Effector memory CD4-positive, alpha-beta T cell (primary cell): ENCODE data around the gene BORCS5.

ENCODE experiments used
- DNase-seq, 3 donors: peaks; one replicate each; pipeline ENCODE4 v3.0.0-alpha.2; 2020
- H3K27ac ChIP-seq: 2 replicates; pipeline ENCODE4 v1.7.0; 2013; ENCODE audit warnings: mild to moderate bottlenecking, low read length, moderate library complexity; ENCODE audit not compliant: insufficient read depth, poor library complexity, severe bottlenecking
- H3K27me3 ChIP-seq: replicated peaks from 2 replicates; pipeline ENCODE4 v1.7.0; 2013; ENCODE audit warnings: mild to moderate bottlenecking, low read length; ENCODE audit not compliant: insufficient read depth, control insufficient read depth, poor library complexity, severe bottlenecking
- H3K36me3 ChIP-seq: 2 replicates; pipeline ENCODE4 v1.7.0; 2013; ENCODE audit warnings: mild to moderate bottlenecking, low read length, moderate library complexity; ENCODE audit not compliant: control insufficient read depth, insufficient read depth
- H3K4me1 ChIP-seq: 2 replicates; pipeline ENCODE4 v1.7.0; 2013; ENCODE audit warnings: low read length, mild to moderate bottlenecking; ENCODE audit not compliant: control insufficient read depth, insufficient read depth, poor library complexity, severe bottlenecking
- H3K4me3 ChIP-seq: 2 replicates; pipeline ENCODE4 v1.7.0; 2013; ENCODE audit warnings: low read length, low read depth, mild to moderate bottlenecking; ENCODE audit not compliant: insufficient read depth, poor library complexity, severe bottlenecking
- H3K9me3 ChIP-seq: 2 replicates; pipeline ENCODE4 v1.7.0; 2013; ENCODE audit warnings: mild to moderate bottlenecking, low read length, moderate library complexity; ENCODE audit not compliant: control insufficient read depth

The BORCS5 gene

GRCh38 chr12:12428961-12429657 lies 72.2 kb downstream of the BORCS5 start:
- no peak for DNase-seq
- no peak overlapping the region for H3K4me3 ChIP-seq
- H3K27ac ChIP-seq, result no peak overlapping the region
- H3K27me3 ChIP-seq, result no peaks in the 10 kb centered on the region
- no peaks in the 10 kb centered on the region for H3K36me3 ChIP-seq
- no peaks in the 10 kb centered on the region for H3K9me3 ChIP-seq
- peaks cover 11% of the 10 kb centered on the region for H3K4me1 ChIP-seq

GRCh38 chr12:12432364-12432763 lies 75.5 kb downstream of the BORCS5 start:
- DNase-seq, result no peak
- no peak overlapping the region for H3K27ac ChIP-seq

GRCh38 chr12:12433203-12433731 lies 76.4 kb downstream of the BORCS5 start:
- no peak overlapping the region for H3K4me3 ChIP-seq
- H3K27me3 ChIP-seq, result no peaks in the 10 kb centered on the region
- peaks cover 11% of the 10 kb centered on the region for H3K4me1 ChIP-seq
- peaks cover 6% of the 10 kb centered on the region for H3K36me3 ChIP-seq
- H3K9me3 ChIP-seq, result no peaks in the 10 kb centered on the region
- DNase-seq, result no peak
- no peak overlapping the region for H3K27ac ChIP-seq

More at GRCh38 chr12:12432364-12432763, 75.5 kb downstream of the BORCS5 start:
- Histone ChIP-seq H3K27me3 (no peaks in the 10 kb centered on the region), H3K4me1 (peaks cover 11% of the 10 kb centered on the region), H3K36me3 (peaks cover 6% of the 10 kb centered on the region), H3K4me3 (no peak overlapping the region), H3K9me3 (no peaks in the 10 kb centered on the region)

GRCh38 chr12:12436831-12437345 lies 80.0 kb downstream of the BORCS5 start:
- Histone ChIP-seq H3K27ac (no peak overlapping the region), H3K4me1 (peaks cover 21% of the 10 kb centered on the region), H3K9me3 (no peaks in the 10 kb centered on the region), H3K27me3 (no peaks in the 10 kb centered on the region), H3K4me3 (no peak overlapping the region), H3K36me3 (peaks cover 6% of the 10 kb centered on the region)
- DNase-seq, result no peak

- Histone ChIP-seq H3K4me3 (no peak overlapping the region), H3K9me3 (no peaks in the 10 kb centered on the region), H3K27me3 (no peaks in the 10 kb centered on the region), H3K36me3 (peaks cover 6% of the 10 kb centered on the region), H3K27ac (peak overlapping the region; percentile 82), H3K4me1 (peaks cover 41% of the 10 kb centered on the region)
- DNase-seq, result peak; percentile 12 to 41 (median 28)
Measured at GRCh38 chr12:12439636-12440035, 82.8 kb downstream of the BORCS5 start.

GRCh38 chr12:12440784-12441428 lies 84.0 kb downstream of the BORCS5 start:
- peak overlapping the region; percentile 82 for H3K27ac ChIP-seq

GRCh38 chr12:12441429-12441807 lies 84.5 kb downstream of the BORCS5 start:
- Histone ChIP-seq H3K36me3 (peaks cover 6% of the 10 kb centered on the region), H3K4me1 (peaks cover 41% of the 10 kb centered on the region), H3K27ac (peak overlapping the region; percentile 82), H3K27me3 (no peaks in the 10 kb centered on the region), H3K4me3 (no peak overlapping the region), H3K9me3 (no peaks in the 10 kb centered on the region)
- no peak for DNase-seq

More at GRCh38 chr12:12440784-12441428, 84.0 kb downstream of the BORCS5 start:
- DNase-seq, result no peak
- no peaks in the 10 kb centered on the region for H3K9me3 ChIP-seq
- H3K4me3 ChIP-seq, result no peak overlapping the region
- H3K4me1 ChIP-seq, result peaks cover 41% of the 10 kb centered on the region
- peaks cover 6% of the 10 kb centered on the region for H3K36me3 ChIP-seq
- no peaks in the 10 kb centered on the region for H3K27me3 ChIP-seq

- Histone ChIP-seq H3K4me3 (no peak overlapping the region), H3K27me3 (no peaks in the 10 kb centered on the region), H3K36me3 (peaks cover under 1% of the 10 kb centered on the region), H3K9me3 (no peaks in the 10 kb centered on the region), H3K4me1 (peaks cover 41% of the 10 kb centered on the region), H3K27ac (peak overlapping the region; percentile 82)
- peak; percentile 39 to 62 (median 60) for DNase-seq
Measured at GRCh38 chr12:12441843-12442461, 85.1 kb downstream of the BORCS5 start.

- no peak for DNase-seq
Measured at GRCh38 chr12:12442548-12443071, 85.7 kb downstream of the BORCS5 start.

More at GRCh38 chr12:12442548-12443071, 85.7 kb downstream of the BORCS5 start:
- no peaks in the 10 kb centered on the region for H3K36me3 ChIP-seq
- no peaks in the 10 kb centered on the region for H3K9me3 ChIP-seq
- peak overlapping the region; percentile 82 for H3K27ac ChIP-seq
- H3K4me3 ChIP-seq, result no peak overlapping the region
- H3K4me1 ChIP-seq, result peaks cover 45% of the 10 kb centered on the region
- H3K27me3 ChIP-seq, result no peaks in the 10 kb centered on the region
